Stimulated activated CD4-positive, alpha-beta T cell treated with anti-CD3 and anti-CD28 coated beads, Interleukin-2, amount 100 ng/mL, for 48 hours (primary cell): ENCODE data around the gene FGD3.
A peak's percentile ranks its signal among the peaks of the same experiment; 100 is the strongest.
"Not testable (repeated sequence)": the region's sequence is repeated elsewhere in the genome, so short reads cannot be mapped to it uniquely, and the experiment has no call there.

Experiments used
- DNase-seq, 2 donors: peaks; one replicate each; pipeline ENCODE4 v3.0.0-alpha.2; 2020

The FGD3 gene

GRCh38 chr9:93010056-93010455 is 62.7 kb downstream of the FGD3 start:
- DNase-seq, result no peak

GRCh38 chr9:93010704-93011103 is 63.4 kb downstream of the FGD3 start:
- no peak for DNase-seq

- DNase-seq, result no peak
These were observed 63.8 kb downstream of the FGD3 start for GRCh38 chr9:93011114-93011513.

GRCh38 chr9:93012963-93013855 is 65.9 kb downstream of the FGD3 start:
- no peak for DNase-seq

- DNase-seq, result no peak
These were observed 66.7 kb downstream of the FGD3 start for GRCh38 chr9:93013856-93014582.

- not testable (repeated sequence) for DNase-seq
These were observed 67.9 kb downstream of the FGD3 start for GRCh38 chr9:93015190-93015589.

- DNase-seq, result no peak
These were observed 70.3 kb downstream of the FGD3 start for GRCh38 chr9:93017621-93018020.

- DNase-seq, result no peak
These were observed 72.8 kb downstream of the FGD3 start for GRCh38 chr9:93020151-93020550.

GRCh38 chr9:93020771-93021670 is 73.7 kb downstream of the FGD3 start:
- DNase-seq, result peak in 1 of 2 donors; percentile 15

GRCh38 chr9:93022066-93022465 is 74.7 kb downstream of the FGD3 start:
- DNase-seq, result no peak

GRCh38 chr9:93022721-93023520 is 75.6 kb downstream of the FGD3 start:
- no peak for DNase-seq

GRCh38 chr9:93023521-93023815 is 76.1 kb downstream of the FGD3 start:
- DNase-seq, result no peak

- DNase-seq, result no peak
These were observed 77.3 kb downstream of the FGD3 start for GRCh38 chr9:93024646-93024910.

GRCh38 chr9:93024986-93025630 is 77.8 kb downstream of the FGD3 start:
- no peak for DNase-seq

- no peak for DNase-seq
These were observed 78.4 kb downstream of the FGD3 start for GRCh38 chr9:93025736-93026135.

GRCh38 chr9:93026640-93027039 is 79.3 kb downstream of the FGD3 start:
- no peak for DNase-seq

GRCh38 chr9:93027750-93028149 is 80.4 kb downstream of the FGD3 start:
- no peak for DNase-seq

- peak; percentile 8 to 23 for DNase-seq
These were observed 81.2 kb downstream of the FGD3 start for GRCh38 chr9:93028448-93029006.

GRCh38 chr9:93030642-93031628 is 83.6 kb downstream of the FGD3 start:
- no peak for DNase-seq

- no peak for DNase-seq
These were observed 84.5 kb downstream of the FGD3 start for GRCh38 chr9:93031629-93032430.
